Urinary bladder (tissue), 4 donors: ENCODE data around the gene SLC3A2. TPM values are rescaled to one million over a fixed set of nuclear protein-coding genes. Genes with fewer than 3 reads are reported as not detected.

Experiments used
- DNase-seq: peaks from one replicate; pipeline ENCODE4 v3.0.0-alpha.2; 2015; ENCODE audit errors: extremely low spot score
- H3K27ac ChIP-seq: one replicate; pipeline ENCODE4 v1.5.1; 2013; ENCODE audit warnings: low read depth, mild to moderate bottlenecking, moderate library complexity
- H3K36me3 ChIP-seq: one replicate; pipeline ENCODE4 v1.6.1; 2013; ENCODE audit warnings: mild to moderate bottlenecking, moderate library complexity; ENCODE audit not compliant: insufficient read depth
- H3K4me1 ChIP-seq: one replicate; pipeline ENCODE4 v1.6.1; 2013; ENCODE audit warnings: mild to moderate bottlenecking, moderate library complexity; ENCODE audit not compliant: insufficient read depth
- H3K4me3 ChIP-seq: one replicate; pipeline ENCODE4 v1.5.1; 2013; ENCODE audit warnings: low read depth, low read length
- WGBS: extraction: QIAGEN DNeasy Blood & Tissue Kit; methylation state at CpG from one replicate; pipeline ENCODE4 v1.1.7; 2013; 5-methylcytosine and 5-hydroxymethylcytosine counted together
- polyA plus RNA-seq: library from polyadenylated mRNA; stranded (reverse); fragments of 200-250 nt; gene quantifications from one replicate; pipeline ENCODE4 v1.2.3, GENCODE V29; 2013
- total RNA-seq: library from RNA; depleted of rRNA; stranded (reverse); fragments of >200 nt; gene quantifications from one replicate; pipeline ENCODE4 v1.2.3, GENCODE V29; 2014
- donor health status: healthy with polysubstance abuse.
- donor health status: healthy.

SLC3A2 gene
- total and polyA plus RNA-seq, 2 donors, result 45.0 to 126 TPM

DNA sequence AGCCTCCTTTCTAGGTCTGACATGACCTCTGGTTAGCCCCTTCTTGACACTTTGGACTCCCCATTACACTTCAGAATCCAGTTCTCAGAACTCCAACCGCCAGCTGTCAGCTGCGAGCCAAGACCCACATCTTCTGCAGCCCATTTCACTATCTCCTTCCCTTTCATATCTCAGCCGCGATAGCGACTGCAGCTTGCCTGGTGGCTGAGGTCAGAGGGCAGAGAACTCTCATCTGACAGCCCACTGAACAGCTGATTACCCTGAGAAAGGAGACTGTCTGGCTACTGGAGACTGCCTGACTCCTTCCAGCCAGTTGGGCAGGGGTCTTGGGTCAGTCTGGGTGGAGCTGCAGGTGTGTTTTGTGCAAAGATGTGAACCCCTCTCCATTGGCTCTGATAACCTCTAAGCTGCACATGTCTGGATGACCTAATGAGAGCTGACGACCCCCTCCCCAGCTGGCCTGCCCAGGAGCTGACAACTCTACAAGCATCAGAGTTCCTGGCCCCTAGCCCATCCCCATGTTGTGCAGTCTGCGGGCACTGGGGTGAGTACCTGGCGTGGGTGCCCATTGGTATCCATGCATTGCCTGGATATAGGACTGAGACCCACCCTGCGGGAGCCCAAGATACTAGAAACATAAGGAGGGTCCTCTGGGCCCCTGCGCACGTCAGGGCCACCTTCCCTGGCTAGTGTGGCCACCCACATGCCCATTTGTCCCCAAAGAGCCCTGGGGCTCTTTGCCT, 39.4 kb downstream of the SLC3A2 start:
- H3K4me3 ChIP-seq, result no peak overlapping the region
- WGBS, result 75% methylated on average over 11 of the region's 11 CpGs
- no peak for DNase-seq
- H3K4me1 ChIP-seq, result no peaks in the 10 kb centered on the region
- H3K27ac ChIP-seq, result no peak overlapping the region
- no peaks in the 10 kb centered on the region for H3K36me3 ChIP-seq

DNA sequence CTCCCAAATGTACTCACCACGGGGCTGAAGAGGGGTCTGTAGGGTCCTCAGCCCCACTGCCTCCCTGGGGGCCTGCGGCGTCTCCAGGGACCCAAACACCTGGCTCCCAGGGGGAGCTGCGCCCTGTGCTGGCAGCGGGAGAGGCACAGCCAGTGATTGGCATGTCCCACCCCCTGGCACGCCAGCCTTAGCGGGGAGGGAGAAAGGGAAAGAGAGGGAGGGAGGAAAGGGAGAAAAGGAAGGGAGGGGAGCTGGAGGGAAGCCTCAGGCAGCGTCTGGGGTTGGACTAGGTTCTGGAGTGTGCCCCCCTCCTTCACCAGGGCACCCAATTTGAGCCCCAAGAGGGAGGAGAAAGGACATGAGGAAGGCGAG, 40.5 kb downstream of the SLC3A2 start, which contains the start of gene CHRM1:
TSS of gene CHRM1 (minus strand) at position 163 of the 372 bp plus-strand sequence. CDS start 10,263 bp downstream, outside the sequence.
- no peak for DNase-seq
- Histone ChIP-seq H3K27ac (no peak within 1 kb of the TSS), H3K4me3 (no peak within 1 kb of the TSS), H3K36me3 (no peaks in the 10 kb centered on the region), H3K4me1 (no peaks in the 10 kb centered on the region)
- 34% methylated on average over 9 of the region's 9 CpGs for WGBS

DNA sequence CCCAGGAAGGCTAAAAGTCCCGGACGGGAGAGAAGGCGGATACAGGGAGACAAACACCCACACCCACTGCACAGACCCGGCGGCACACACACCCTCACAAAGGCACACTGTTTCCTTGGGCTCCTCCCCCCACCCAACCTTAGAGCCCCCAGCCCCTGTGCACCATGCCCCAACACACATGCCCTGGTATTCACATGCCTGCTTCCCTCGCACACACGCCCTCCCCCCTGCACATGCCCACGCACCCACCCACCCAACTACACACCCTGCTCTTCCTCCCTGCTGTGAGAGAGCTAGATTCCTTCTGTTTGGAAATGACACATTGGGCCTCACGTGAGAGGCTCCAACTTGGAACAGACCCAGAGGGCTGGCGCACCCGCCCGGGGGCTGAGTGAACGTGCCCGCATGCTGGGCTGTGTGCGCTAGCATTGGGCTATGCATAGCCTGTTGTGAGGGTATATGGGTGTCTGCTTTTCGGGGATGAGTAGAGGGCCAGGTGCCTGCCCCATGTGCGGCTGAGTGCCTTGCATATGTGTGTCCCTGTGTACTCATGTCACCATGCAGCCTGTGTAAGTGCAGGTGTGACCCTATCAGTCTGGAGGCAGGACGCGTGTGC, 41.0 kb downstream of the SLC3A2 start:
- DNase-seq, result no peak
- H3K4me1 ChIP-seq, result no peaks in the 10 kb centered on the region
- no peak overlapping the region for H3K27ac ChIP-seq
- WGBS, result 33% methylated on average over 19 of the region's 19 CpGs
- H3K4me3 ChIP-seq, result no peak overlapping the region
- no peaks in the 10 kb centered on the region for H3K36me3 ChIP-seq

DNA sequence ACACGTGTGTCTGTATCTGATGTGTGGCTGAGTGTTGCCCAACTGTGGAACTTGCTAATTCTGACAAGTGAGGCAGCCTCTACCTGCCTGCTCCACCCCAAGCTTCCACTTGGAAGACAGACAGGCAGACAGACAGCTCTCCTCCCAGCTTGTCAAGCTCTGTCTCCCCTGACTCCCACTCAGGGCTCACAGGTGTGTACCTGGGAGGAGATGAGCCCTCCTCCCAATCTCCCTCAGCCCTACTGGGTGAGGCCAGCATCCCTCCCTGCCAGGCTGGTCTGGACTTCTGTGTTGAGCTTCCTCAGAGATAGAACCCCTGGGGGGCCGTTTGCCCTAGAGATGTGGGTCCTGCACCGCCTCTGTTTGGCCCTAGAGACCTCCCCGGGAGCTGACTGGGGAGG, 41.5 kb downstream of the SLC3A2 start:
- WGBS, result 62% methylated on average over 4 of the region's 4 CpGs
- no peak overlapping the region for H3K27ac ChIP-seq
- no peak for DNase-seq
- H3K4me3 ChIP-seq, result no peak overlapping the region
- H3K36me3 ChIP-seq, result no peaks in the 10 kb centered on the region
- H3K4me1 ChIP-seq, result no peaks in the 10 kb centered on the region

DNA sequence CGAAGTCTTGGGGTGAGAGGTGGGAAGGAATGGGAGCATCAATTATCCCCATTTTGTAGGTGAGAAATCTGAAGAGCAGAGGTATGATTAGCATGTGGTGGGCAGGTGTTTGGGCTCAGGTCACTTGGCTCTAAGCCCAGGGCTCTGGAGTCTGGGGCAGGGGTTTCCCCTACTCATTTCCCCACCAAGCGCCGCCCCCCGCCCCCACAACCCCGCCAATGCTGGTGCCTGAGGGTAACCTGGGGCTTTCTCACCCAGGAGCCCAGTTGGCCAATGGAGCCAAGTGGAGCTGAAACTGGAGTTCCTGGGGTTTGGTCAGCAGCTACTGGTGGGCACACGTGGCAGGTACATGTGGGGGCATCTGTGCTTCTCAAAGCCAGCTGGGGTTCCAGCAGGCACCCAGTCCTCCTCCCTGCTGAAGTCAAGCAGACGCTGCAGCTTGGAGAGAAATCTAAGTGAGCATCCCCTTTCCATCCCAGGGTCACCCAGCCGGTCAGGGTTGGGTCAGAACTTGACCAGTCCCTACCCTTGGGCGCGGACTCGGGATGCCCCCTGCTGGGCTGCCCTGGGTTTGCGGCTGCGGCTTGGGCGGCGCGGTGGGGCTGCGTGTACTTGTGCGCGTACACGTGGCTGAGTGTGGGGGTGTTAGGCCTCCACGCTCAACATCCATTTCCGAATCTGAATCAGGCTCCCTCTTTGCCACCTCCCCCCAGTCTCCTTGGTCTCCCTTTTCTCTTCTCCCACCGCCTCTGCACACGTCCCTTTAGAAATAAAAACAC, 42.1 kb downstream of the SLC3A2 start:
- H3K4me1 ChIP-seq, result no peaks in the 10 kb centered on the region
- H3K4me3 ChIP-seq, result no peak overlapping the region
- no peak for DNase-seq
- H3K36me3 ChIP-seq, result no peaks in the 10 kb centered on the region
- H3K27ac ChIP-seq, result no peak overlapping the region
- WGBS, result 41% methylated on average over 24 of the region's 24 CpGs

DNA sequence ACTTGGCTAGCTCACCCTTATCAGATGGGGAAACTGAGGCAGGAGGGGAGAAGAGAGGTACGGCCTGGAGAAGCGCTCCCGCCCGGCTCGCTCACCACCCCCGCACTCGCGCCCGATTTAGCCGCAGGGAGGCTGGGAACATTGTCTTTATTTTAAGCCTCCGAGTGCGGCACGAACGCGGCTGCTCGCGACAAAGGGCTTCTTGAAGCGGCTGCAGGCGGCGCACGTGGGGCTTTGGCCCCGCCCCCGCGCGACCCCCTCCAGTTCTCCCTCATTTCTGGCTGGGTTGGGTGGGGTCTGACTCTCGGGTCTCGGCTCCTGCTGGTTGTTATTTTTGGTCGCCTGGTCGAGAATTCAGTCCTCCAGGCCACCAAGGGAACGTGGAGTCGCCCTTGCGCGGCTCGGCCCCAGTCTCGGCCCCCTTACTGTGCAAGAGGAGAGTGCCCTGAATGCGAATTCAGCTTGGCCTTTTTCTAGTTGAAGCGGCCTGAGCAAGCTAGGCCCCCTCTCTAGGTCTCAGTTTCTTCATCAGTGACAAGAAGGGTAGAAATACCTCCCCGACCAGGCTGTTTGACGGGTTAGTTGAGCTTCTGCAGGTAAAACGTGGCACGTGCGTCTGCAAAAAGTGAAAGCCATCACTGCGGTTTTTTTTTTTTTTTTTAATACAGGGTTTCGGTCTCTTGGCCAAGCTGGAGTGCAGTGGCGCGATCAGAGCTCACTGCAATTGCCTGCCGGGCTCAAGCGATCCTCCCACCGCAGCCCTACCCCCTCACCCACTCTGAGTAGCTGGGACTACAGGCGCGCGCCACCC, 43.1 kb downstream of the SLC3A2 start:
- H3K4me1 ChIP-seq, result no peaks in the 10 kb centered on the region
- WGBS, result 4% methylated on average over 52 of the region's 52 CpGs
- no peak for DNase-seq

DNA sequence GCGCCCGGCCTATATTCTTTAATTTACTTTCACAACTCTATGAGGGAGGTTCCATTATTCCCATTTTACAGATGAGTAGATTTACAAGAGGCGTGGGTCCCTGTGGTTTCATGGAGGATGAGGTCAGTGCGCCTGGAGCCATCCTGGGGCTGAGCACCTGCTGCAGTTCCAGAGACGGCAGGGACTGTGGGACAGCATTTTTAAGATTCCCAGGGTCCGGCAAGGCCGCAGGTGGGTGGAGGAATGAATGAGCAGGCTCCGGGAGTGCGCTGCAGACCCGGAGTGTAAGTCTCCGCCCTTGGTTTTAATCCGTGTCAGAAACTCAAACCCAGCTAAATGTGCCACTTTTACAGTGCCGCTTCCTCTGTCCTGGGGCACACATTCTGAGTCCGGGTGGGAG, 44.6 kb downstream of the SLC3A2 start:
- DNase-seq, result no peak

More for the DNA sequence above, 43.1 kb downstream of the SLC3A2 start:
- Histone ChIP-seq H3K4me3 (peak overlapping the region; percentile 16), H3K36me3 (no peaks in the 10 kb centered on the region), H3K27ac (no peak overlapping the region)

DNA sequence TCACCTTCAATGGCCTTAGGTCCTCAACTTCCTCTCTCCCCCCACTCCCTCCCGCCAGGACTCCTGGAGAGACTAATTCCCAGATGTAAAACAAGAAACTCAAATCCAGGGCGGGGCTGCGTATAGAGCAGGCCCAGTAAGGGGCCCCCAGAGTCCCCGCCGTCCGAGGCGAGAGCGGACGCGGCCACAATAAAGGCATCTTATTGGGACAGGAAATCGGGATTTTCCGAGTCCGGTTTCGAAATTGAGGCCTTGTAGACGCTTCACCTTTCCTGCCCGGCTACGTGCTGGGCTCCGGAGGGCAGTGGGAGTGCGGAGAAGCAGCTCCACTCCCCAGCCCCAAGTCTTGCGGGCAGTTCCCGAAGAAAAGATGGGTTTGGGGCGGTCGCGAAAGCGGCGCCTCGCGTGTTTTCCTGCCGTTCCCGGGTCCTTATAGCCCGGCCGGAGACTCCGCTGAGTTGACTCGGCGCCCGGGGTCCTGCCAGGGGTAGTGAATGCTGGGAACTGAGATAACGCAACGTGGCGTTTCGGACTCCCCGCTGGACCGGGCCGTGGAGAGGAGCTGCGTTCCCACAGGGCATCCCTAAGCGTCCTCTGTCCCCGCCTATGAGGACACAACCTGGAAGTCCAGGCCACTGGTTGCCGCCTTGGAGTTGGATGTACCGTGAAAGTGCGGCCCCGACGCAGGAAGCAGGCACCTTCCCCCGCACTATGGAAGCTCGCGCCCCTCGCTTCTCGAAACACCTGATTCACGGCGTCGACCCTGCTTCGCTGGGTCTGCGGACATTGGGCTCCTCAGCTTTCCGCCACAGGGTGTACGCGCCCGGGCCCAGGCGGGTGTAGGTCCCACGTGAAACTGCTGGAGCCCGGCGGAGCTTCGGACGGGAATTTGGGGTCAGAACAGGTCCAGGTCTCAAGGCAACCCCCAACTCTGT, 45.3 kb downstream of the SLC3A2 start:
- Histone ChIP-seq H3K36me3 (no peaks in the 10 kb centered on the region), H3K4me3 (peak overlapping the region; percentile 8), H3K27ac (no peak overlapping the region), H3K4me1 (no peaks in the 10 kb centered on the region)
- DNase-seq, result no peak
- 5% methylated on average over 71 of the region's 71 CpGs for WGBS

More for the DNA sequence above, 44.6 kb downstream of the SLC3A2 start:
- H3K36me3 ChIP-seq, result no peaks in the 10 kb centered on the region
- H3K4me3 ChIP-seq, result no peak overlapping the region
- no peak overlapping the region for H3K27ac ChIP-seq
- no peaks in the 10 kb centered on the region for H3K4me1 ChIP-seq
- 55% methylated on average over 14 of the region's 14 CpGs for WGBS

DNA sequence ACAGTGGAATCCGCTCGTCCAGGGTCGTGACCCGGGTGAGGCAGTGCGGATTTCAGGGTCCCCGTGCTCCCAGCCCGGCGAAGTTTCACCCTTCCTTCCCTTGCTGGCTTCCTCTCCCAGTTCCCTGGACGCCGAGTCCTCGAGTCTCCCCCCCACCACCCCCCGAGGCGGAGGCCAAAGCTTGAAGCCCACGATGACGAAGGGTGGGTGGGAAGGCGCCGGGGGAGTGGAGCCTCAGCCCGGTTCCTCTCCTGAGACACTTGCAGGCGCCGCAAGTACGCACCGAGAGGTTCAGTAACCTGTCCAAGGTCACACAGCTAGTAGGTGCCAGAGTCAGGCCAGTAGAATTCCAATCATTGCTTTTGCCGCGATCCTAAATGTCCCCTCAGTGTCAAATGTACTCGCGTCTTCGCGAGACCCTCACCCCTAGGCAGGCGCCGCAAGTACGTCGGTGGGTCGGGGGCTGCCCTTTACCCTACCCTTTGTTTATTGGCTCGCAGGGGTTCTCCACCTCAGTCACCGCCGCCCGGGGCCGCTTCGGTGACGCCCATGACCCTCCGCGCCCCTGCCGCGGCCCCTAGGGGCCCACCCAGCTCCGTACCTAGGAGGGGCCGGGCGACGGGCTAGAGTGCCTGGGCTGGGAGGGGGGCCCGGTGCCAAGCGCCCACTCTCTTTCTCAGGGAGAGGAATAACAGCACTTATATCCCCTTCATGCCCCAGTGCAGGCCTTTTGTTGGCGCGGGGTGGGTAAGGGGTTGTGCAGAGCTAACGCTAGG, 46.2 kb downstream of the SLC3A2 start:
- H3K4me1 ChIP-seq, result no peaks in the 10 kb centered on the region
- H3K4me3 ChIP-seq, result peak overlapping the region; percentile 8
- DNase-seq, result no peak
- no peaks in the 10 kb centered on the region for H3K36me3 ChIP-seq
- no peak overlapping the region for H3K27ac ChIP-seq
- WGBS, result 20% methylated on average over 53 of the region's 53 CpGs

DNA sequence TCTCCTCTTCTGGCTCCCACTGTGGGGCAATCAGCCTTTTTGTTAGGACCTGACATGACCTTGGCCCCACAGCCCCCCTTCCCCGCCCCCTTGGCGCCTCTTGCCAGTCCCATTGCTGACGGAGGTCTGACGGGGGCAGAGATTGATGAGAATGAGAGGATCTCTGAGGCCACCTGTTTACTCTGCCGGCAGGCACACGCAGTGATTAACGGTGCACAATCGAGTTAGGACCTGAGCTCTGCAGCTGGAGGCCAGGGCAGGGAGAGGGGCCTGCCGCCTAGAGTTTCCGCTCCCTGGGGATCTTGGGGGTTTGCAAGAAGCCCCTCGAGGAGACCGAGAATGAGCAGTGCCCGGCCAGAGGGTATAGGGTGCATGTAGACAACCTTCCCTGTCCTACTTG, 47.3 kb downstream of the SLC3A2 start:
- no peak for DNase-seq
- 62% methylated on average over 13 of the region's 13 CpGs for WGBS
- no peaks in the 10 kb centered on the region for H3K36me3 ChIP-seq
- no peak overlapping the region for H3K27ac ChIP-seq
- no peak overlapping the region for H3K4me3 ChIP-seq
- no peaks in the 10 kb centered on the region for H3K4me1 ChIP-seq

DNA sequence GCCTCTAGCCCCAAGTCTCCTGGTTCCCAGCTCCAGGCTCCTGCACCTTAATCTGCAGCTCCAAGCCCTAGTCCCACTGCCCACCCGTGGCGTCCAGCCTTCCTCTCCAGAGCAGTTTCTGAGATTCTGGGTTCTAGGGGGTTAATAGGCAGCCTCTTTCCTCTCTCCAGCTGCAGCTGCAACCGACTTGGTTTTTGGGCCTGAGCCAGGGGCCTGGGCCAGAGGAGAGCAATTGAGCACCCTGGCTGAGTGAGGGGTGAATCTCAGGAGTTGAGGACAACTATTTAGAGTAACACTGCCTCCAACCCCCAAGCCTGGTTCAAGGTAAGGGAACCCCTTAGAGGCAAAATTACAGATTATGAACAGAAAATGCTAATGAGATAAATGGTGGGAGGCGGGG, 49.5 kb downstream of the SLC3A2 start:
- WGBS, result 50% methylated on average over 4 of the region's 4 CpGs
- Histone ChIP-seq H3K4me3 (no peak overlapping the region), H3K36me3 (no peaks in the 10 kb centered on the region), H3K27ac (no peak overlapping the region), H3K4me1 (no peaks in the 10 kb centered on the region)
- DNase-seq, result no peak

DNA sequence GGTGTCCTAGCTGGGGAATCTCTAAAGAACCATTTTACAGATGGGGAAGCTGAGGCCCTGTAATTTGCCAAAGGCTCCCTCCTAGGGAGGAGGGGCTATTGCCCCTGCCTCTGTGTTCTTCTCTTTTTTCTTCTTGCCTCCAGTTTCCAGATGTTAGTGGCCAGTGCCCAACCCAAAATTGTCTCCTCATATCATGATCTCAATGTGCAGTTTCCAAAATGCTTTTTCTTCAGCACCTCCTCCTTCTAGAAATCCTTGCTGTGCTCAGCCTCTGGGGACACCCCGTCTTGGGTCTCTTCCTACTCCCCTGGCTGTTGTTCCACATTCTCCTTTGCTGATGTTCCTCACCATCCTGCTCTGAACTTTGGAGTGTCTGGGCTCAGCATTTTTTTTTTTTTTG, 50.0 kb downstream of the SLC3A2 start:
- Histone ChIP-seq H3K27ac (no peak overlapping the region), H3K4me3 (no peak overlapping the region), H3K4me1 (no peaks in the 10 kb centered on the region), H3K36me3 (no peaks in the 10 kb centered on the region)
- 52% methylated on average over 1 of the region's 1 CpG for WGBS
- no peak for DNase-seq
